ENCODE measurements around the gene COL4A5. TPM values are rescaled to one million over a fixed set of nuclear protein-coding genes. Genes with fewer than 3 reads are reported as not detected.

COL4A5 gene
- total and polyA plus RNA-seq, 2 of the 13 experiments (the other 11 are each of a cell fraction or from before 2014, with no cell fraction given), result 39.5 to 45.5 TPM

- TF ChIP-seq, protein P1, sequence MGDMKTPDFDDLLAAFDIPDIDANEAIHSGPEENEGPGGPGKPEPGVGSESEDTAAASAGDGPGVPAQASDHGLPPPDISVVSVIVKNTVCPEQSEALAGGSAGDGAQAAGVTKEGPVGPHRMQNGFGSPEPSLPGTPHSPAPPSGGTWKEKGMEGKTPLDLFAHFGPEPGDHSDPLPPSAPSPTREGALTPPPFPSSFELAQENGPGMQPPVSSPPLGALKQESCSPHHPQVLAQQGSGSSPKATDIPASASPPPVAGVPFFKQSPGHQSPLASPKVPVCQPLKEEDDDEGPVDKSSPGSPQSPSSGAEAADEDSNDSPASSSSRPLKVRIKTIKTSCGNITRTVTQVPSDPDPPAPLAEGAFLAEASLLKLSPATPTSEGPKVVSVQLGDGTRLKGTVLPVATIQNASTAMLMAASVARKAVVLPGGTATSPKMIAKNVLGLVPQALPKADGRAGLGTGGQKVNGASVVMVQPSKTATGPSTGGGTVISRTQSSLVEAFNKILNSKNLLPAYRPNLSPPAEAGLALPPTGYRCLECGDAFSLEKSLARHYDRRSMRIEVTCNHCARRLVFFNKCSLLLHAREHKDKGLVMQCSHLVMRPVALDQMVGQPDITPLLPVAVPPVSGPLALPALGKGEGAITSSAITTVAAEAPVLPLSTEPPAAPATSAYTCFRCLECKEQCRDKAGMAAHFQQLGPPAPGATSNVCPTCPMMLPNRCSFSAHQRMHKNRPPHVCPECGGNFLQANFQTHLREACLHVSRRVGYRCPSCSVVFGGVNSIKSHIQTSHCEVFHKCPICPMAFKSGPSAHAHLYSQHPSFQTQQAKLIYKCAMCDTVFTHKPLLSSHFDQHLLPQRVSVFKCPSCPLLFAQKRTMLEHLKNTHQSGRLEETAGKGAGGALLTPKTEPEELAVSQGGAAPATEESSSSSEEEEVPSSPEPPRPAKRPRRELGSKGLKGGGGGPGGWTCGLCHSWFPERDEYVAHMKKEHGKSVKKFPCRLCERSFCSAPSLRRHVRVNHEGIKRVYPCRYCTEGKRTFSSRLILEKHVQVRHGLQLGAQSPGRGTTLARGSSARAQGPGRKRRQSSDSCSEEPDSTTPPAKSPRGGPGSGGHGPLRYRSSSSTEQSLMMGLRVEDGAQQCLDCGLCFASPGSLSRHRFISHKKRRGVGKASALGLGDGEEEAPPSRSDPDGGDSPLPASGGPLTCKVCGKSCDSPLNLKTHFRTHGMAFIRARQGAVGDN (CRISPR knock-in tag; IDR thresholded peaks at IDR 0.05), result peak; percentile 46; the same call in 1 of the 2 replicates
- TF ChIP-seq, protein P2, sequence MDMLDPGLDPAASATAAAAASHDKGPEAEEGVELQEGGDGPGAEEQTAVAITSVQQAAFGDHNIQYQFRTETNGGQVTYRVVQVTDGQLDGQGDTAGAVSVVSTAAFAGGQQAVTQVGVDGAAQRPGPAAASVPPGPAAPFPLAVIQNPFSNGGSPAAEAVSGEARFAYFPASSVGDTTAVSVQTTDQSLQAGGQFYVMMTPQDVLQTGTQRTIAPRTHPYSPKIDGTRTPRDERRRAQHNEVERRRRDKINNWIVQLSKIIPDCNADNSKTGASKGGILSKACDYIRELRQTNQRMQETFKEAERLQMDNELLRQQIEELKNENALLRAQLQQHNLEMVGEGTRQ (IDR thresholded peaks at IDR 0.05; ENCODE audit: low read depth, low read length), result no peak
- TF ChIP-seq, protein P2 (CRISPR knock-in tag; IDR thresholded peaks at IDR 0.05; ENCODE audit: borderline replicate concordance), result peak; percentile 20; the same call in 1 of the 2 replicates
Observed at GRCh38 chrX:108736509-108737479, 297.2 kb downstream of the COL4A5 start, which contains the start of gene IRS4 (continued).

DNA sequence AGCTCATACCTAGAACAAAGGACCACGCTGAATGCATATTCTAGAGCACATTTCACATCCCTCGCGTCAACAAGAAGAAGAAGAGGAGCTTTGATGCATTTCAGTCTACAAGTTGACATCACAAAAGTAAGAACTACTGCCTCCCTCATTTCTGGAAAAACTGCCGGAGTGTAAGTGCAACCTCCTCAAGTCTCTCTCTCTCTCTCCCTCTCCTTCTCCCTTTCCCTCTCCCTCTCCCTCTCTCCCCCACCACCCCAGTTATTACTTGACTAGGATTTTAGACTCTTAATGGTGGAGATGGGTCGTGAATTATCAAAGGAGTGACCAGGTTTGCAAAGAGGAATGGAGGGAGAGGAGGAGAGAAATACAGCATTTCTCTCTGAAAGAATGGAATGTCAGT is 298.1 kb downstream of the COL4A5 start:
- Histone ChIP-seq H3K27me3 (ENCODE audit: control insufficient read depth in 1 of 2, insufficient read depth in 2 of 2, low read length in 2 of 2) (no peaks in the 10 kb centered on the region; a peak in 1 of 5 replicates), H3K9ac (ENCODE audit: insufficient read depth, low read depth, low read length) (no peak overlapping the region), H2AFZ (ENCODE audit: low read length) (no peak overlapping the region), H3K4me2 (ENCODE audit: low read depth, low read length) (no peak overlapping the region), H3K4me1 (ENCODE audit: insufficient read depth, low read length) (no peaks in the 10 kb centered on the region), H3K9me3 (ENCODE audit: low read length) (no peaks in the 10 kb centered on the region), H3K36me3 (replicated peaks in 1 of 2; ENCODE audit: control insufficient read depth in 1 of 2, insufficient read depth in 2 of 2, low read length in 2 of 2) (no peaks in the 10 kb centered on the region), H4K20me1 (ENCODE audit: insufficient read depth, low read length) (no peaks in the 10 kb centered on the region), H3K4me3 (replicated peaks in 1 of 3; ENCODE audit: insufficient read depth in 1 of 3, low read depth in 2 of 3, low read length in 3 of 3) (no peak overlapping the region), H3K79me2 (ENCODE audit: insufficient read depth, low read length) (no peaks in the 10 kb centered on the region), H3K27ac (ENCODE audit: extremely low read length, insufficient read depth, low read length) (no peak overlapping the region)
- intact Hi-C loops (cut with micrococcal nuclease; ENCODE audit: unreplicated experiment), result no loop called here
- 61% methylated on average over 5 of the region's 5 CpGs for WGBS (ENCODE audit: low lambda C conversion rate)
- FAIRE-seq (no peak), DNase-seq (ENCODE audit: low spot score) (no peak), ATAC-seq (no peak)
- BruUV-seq (replicated peaks), result no TSS peak
- POLR2A ChIA-PET, result no interaction called here
- in situ Hi-C loops (cut with HindIII; ENCODE audit: extremely low pct_ligation_motif_present, low pct_unique_long_range_greater_than_20kb), result no loop called here
- CTCF ChIA-PET (ENCODE audit: low intra/inter-chr PET ratio, low total read pairs), result no interaction called here
- no peak for TF ChIP-seq BCL6 (CRISPR knock-in tag; IDR thresholded peaks at IDR 0.05)
- TF ChIP-seq, protein P3, sequence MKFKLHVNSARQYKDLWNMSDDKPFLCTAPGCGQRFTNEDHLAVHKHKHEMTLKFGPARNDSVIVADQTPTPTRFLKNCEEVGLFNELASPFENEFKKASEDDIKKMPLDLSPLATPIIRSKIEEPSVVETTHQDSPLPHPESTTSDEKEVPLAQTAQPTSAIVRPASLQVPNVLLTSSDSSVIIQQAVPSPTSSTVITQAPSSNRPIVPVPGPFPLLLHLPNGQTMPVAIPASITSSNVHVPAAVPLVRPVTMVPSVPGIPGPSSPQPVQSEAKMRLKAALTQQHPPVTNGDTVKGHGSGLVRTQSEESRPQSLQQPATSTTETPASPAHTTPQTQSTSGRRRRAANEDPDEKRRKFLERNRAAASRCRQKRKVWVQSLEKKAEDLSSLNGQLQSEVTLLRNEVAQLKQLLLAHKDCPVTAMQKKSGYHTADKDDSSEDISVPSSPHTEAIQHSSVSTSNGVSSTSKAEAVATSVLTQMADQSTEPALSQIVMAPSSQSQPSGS (CRISPR knock-in tag; IDR thresholded peaks at IDR 0.05), result no peak
- TF ChIP-seq, protein P4, sequence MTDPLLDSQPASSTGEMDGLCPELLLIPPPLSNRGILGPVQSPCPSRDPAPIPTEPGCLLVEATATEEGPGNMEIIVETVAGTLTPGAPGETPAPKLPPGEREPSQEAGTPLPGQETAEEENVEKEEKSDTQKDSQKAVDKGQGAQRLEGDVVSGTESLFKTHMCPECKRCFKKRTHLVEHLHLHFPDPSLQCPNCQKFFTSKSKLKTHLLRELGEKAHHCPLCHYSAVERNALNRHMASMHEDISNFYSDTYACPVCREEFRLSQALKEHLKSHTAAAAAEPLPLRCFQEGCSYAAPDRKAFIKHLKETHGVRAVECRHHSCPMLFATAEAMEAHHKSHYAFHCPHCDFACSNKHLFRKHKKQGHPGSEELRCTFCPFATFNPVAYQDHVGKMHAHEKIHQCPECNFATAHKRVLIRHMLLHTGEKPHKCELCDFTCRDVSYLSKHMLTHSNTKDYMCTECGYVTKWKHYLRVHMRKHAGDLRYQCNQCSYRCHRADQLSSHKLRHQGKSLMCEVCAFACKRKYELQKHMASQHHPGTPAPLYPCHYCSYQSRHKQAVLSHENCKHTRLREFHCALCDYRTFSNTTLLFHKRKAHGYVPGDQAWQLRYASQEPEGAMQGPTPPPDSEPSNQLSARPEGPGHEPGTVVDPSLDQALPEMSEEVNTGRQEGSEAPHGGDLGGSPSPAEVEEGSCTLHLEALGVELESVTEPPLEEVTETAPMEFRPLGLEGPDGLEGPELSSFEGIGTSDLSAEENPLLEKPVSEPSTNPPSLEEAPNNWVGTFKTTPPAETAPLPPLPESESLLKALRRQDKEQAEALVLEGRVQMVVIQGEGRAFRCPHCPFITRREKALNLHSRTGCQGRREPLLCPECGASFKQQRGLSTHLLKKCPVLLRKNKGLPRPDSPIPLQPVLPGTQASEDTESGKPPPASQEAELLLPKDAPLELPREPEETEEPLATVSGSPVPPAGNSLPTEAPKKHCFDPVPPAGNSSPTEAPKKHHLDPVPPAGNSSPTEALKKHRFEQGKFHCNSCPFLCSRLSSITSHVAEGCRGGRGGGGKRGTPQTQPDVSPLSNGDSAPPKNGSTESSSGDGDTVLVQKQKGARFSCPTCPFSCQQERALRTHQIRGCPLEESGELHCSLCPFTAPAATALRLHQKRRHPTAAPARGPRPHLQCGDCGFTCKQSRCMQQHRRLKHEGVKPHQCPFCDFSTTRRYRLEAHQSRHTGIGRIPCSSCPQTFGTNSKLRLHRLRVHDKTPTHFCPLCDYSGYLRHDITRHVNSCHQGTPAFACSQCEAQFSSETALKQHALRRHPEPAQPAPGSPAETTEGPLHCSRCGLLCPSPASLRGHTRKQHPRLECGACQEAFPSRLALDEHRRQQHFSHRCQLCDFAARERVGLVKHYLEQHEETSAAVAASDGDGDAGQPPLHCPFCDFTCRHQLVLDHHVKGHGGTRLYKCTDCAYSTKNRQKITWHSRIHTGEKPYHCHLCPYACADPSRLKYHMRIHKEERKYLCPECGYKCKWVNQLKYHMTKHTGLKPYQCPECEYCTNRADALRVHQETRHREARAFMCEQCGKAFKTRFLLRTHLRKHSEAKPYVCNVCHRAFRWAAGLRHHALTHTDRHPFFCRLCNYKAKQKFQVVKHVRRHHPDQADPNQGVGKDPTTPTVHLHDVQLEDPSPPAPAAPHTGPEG (CRISPR knock-in tag; IDR thresholded peaks at IDR 0.05), result no peak

Data from HepG2 (cell line).